ENCODE measurements around the gene TIMM23. TPM values are rescaled to one million over a fixed set of nuclear protein-coding genes. Genes with fewer than 3 reads are reported as not detected.

The TIMM23 gene
- total and polyA plus RNA-seq, 2 donors from 2014 or later: 52.0 to 107 TPM

GRCh38 chr10:46031648-46032532 is 59.6 kb downstream of the TIMM23 start:
- Histone ChIP-seq H3K9ac (ENCODE audit: low read length in 3 of 3) (no peak overlapping the region), H3K4me3 (ENCODE audit: low read length in 3 of 3) (no peak overlapping the region), H3K36me3 (ENCODE audit: control insufficient read depth in 2 of 3, insufficient read depth in 3 of 3, low read length in 3 of 3) (no peaks in the 10 kb centered on the region), H3K4me1 (ENCODE audit: control insufficient read depth in 2 of 3, insufficient read depth in 2 of 3, low read depth in 1 of 3, low read length in 3 of 3) (peaks cover 7 to 16% (median 12%) of the 10 kb centered on the region in 3 donors), H3K9me3 (ENCODE audit: control insufficient read depth in 2 of 3, insufficient read depth in 1 of 3, low read length in 3 of 3) (no peaks in the 10 kb centered on the region), H3K27me3 (ENCODE audit: control insufficient read depth, insufficient read depth, low read length) (no peaks in the 10 kb centered on the region), H3K27ac (ENCODE audit: low read depth in 2 of 2, low read length in 2 of 2) (no peak overlapping the region)
- no peak for DNase-seq
- no peak for TF ChIP-seq CTCF (IDR thresholded peaks at IDR 0.05; ENCODE audit: borderline replicate concordance, extremely low read depth, insufficient read depth)
- no peak for FAIRE-seq
- intact Hi-C loops (cut with DNase I): no loop called here

GRCh38 chr10:46033602-46034011 is 61.3 kb downstream of the TIMM23 start:
- no peak overlapping the region for H3K4me3 ChIP-seq (ENCODE audit: low read length in 3 of 3)
- DNase-seq (no peak), FAIRE-seq (no peak)
- no peaks in the 10 kb centered on the region for H3K9me3 ChIP-seq (ENCODE audit: control insufficient read depth in 2 of 3, insufficient read depth in 1 of 3, low read length in 3 of 3)
- no peaks in the 10 kb centered on the region for H3K36me3 ChIP-seq (ENCODE audit: control insufficient read depth in 2 of 3, insufficient read depth in 3 of 3, low read length in 3 of 3)
- intact Hi-C loops (cut with DNase I): no loop called here
- no peaks in the 10 kb centered on the region for H3K27me3 ChIP-seq (ENCODE audit: control insufficient read depth, insufficient read depth, low read length)
- TF ChIP-seq CTCF (IDR thresholded peaks at IDR 0.05; ENCODE audit: borderline replicate concordance, extremely low read depth, insufficient read depth): no peak
- H3K4me1 ChIP-seq (ENCODE audit: control insufficient read depth in 2 of 3, insufficient read depth in 2 of 3, low read depth in 1 of 3, low read length in 3 of 3): peaks cover 0 to 11% (median 7%) of the 10 kb centered on the region in 3 donors
- H3K27ac ChIP-seq (ENCODE audit: low read depth in 2 of 2, low read length in 2 of 2): no peak overlapping the region
- no peak overlapping the region for H3K9ac ChIP-seq (ENCODE audit: low read length in 3 of 3)

GRCh38 chr10:46035923-46036849 is 63.9 kb downstream of the TIMM23 start:
- DNase-seq: no peak

More at GRCh38 chr10:46035923-46036849, 63.9 kb downstream of the TIMM23 start:
- no peak for FAIRE-seq
- Histone ChIP-seq H3K27ac (ENCODE audit: low read depth in 2 of 2, low read length in 2 of 2) (no peak overlapping the region), H3K4me1 (ENCODE audit: control insufficient read depth in 2 of 3, insufficient read depth in 2 of 3, low read depth in 1 of 3, low read length in 3 of 3) (no peaks in the 10 kb centered on the region), H3K9me3 (ENCODE audit: control insufficient read depth in 2 of 3, insufficient read depth in 1 of 3, low read length in 3 of 3) (no peaks in the 10 kb centered on the region), H3K36me3 (ENCODE audit: control insufficient read depth in 2 of 3, insufficient read depth in 3 of 3, low read length in 3 of 3) (no peaks in the 10 kb centered on the region), H3K27me3 (ENCODE audit: control insufficient read depth, insufficient read depth, low read length) (no peaks in the 10 kb centered on the region), H3K4me3 (ENCODE audit: low read length in 3 of 3) (no peak overlapping the region), H3K9ac (ENCODE audit: low read length in 3 of 3) (no peak overlapping the region)
- intact Hi-C loops (cut with DNase I): no loop called here
- no peak for TF ChIP-seq CTCF (IDR thresholded peaks at IDR 0.05; ENCODE audit: borderline replicate concordance, extremely low read depth, insufficient read depth)

Measured in kidney (tissue), 14 donors.